IPS-18c (cell line): ENCODE data around the gene PDE6C.
A peak's percentile ranks its signal among the peaks of the same experiment; 100 is the strongest.

Experiments
- H3K4me3 ChIP-seq: 2 replicates; pipeline ENCODE4 v1.7.0; 2013; ENCODE audit warnings: low read depth, mild to moderate bottlenecking, low read length, moderate library complexity; ENCODE audit not compliant: insufficient read depth
- H3K9me3 ChIP-seq: one replicate; pipeline ENCODE4 v1.6.1; 2013; ENCODE audit warnings: mild to moderate bottlenecking, low read length, moderate library complexity; ENCODE audit not compliant: control insufficient read depth, insufficient read depth

Gene PDE6C

GRCh38 chr10:93590638-93591037 lies 21.7 kb upstream of the PDE6C start:
- H3K9me3 ChIP-seq: no peaks in the 10 kb centered on the region
- H3K4me3 ChIP-seq: no peak overlapping the region

- no peaks in the 10 kb centered on the region for H3K9me3 ChIP-seq
- H3K4me3 ChIP-seq: no peak overlapping the region
These were observed 21.1 kb upstream of the PDE6C start for GRCh38 chr10:93591065-93591808.

GRCh38 chr10:93593254-93593653 lies 19.1 kb upstream of the PDE6C start:
- Histone ChIP-seq H3K4me3 (no peak overlapping the region), H3K9me3 (no peaks in the 10 kb centered on the region)

- Histone ChIP-seq H3K9me3 (no peaks in the 10 kb centered on the region), H3K4me3 (no peak overlapping the region)
These were observed 18.6 kb upstream of the PDE6C start for GRCh38 chr10:93593749-93594148.

DNA sequence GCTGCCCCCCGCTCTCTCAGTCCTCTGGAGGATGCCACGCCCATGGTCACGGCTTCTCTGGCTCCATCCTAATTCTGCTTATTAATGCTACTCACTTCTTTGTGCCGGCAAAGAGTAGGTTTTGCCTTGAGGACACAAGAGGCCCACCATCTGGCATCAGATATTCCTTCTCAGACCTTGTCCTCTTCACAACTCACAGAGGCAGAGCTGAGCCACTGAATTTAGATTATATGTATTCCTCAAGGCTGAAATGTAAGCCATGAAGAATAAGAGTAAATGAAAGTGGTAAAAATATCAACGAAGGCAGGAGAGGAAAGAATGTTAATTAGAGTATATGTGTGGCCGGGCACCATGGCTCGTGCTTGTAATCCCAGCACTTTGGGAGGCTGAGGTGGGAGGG lies 17.8 kb upstream of the PDE6C start:
- Histone ChIP-seq H3K9me3 (no peaks in the 10 kb centered on the region), H3K4me3 (no peak overlapping the region)

- no peaks in the 10 kb centered on the region for H3K9me3 ChIP-seq
- no peak overlapping the region for H3K4me3 ChIP-seq
These were observed 16.8 kb upstream of the PDE6C start for GRCh38 chr10:93595378-93596161.

DNA sequence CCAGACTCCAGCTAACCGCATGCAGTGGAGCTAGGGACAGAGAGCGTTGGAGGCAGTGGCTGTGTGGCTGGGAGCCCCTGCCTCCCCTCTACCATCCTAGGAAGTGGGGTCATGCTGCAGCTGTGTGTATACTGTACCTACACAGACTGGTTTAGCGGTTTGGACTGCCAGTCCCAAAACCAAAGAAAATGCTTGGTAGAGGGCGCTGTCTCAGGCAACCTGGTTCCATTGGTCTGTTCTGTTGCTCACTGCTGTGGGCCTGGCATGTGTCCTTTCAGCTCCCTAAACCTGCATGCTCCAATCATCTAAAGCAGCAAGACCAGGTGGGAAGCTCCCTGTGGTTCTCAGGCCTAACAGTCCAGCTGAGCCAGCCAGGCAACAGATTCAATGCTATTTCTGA lies 15.8 kb upstream of the PDE6C start:
- Histone ChIP-seq H3K9me3 (no peaks in the 10 kb centered on the region), H3K4me3 (no peak overlapping the region)

- H3K4me3 ChIP-seq: no peak overlapping the region
- no peaks in the 10 kb centered on the region for H3K9me3 ChIP-seq
These were observed 15.2 kb upstream of the PDE6C start for GRCh38 chr10:93597075-93597599.

GRCh38 chr10:93598157-93598556 lies 14.2 kb upstream of the PDE6C start:
- H3K4me3 ChIP-seq: no peak overlapping the region
- H3K9me3 ChIP-seq: no peaks in the 10 kb centered on the region

DNA sequence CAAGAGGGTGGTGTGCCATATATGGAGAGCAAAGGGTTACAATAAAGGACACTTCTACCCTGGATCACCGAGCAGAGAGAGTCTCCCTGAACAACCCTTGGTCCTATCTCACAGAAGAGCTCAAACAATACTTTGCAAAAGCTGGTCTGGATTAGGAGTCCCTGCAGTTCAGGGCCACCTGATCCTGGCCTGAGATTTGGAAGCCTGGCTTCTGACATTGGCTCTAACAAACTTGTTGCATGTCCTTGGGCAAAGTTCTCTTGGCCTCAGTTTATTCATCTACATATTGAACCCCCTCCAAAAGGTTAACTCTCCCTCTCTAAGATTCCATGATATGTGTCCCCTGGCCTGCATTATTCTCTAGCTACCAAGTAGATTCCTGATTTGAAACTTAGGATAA lies 13.0 kb upstream of the PDE6C start:
- H3K4me3 ChIP-seq: no peak overlapping the region
- no peaks in the 10 kb centered on the region for H3K9me3 ChIP-seq

- Histone ChIP-seq H3K9me3 (no peaks in the 10 kb centered on the region), H3K4me3 (no peak overlapping the region)
These were observed 12.6 kb upstream of the PDE6C start for GRCh38 chr10:93599778-93600177.

DNA sequence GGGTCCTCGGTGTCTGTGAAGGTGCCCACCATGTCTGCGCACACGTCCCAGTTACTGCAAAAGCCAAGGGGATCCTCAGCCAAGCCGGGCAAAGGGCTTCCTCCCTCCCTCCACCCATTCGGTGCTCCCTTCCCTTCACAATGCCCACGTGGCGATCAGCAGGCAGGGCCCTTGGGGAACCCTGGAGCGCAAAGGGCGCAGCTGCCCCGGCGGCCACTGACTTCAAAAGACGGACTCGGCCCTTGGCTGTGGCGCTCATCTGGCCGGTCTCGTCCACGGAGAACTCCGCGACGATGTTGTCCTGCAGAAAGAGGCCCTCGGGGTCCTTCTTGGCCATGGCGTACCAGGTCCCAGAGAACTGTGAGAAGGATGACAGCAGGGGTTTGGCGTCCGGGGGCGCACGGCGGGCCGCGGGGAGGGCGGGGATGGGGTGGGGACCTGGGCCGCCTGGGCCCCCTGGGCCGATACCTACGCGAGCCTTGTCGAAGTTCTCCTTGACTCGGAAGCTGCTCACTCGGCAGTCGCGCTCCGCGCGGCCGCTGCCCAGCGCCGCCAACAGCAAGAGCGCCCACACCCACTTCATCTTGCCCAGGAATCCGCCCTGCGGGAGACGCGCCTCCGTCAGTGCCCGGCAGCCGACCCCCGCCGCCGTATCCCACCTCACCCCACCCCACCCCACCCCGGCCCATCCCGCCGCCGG lies 11.7 kb upstream of the PDE6C start:
- Histone ChIP-seq H3K4me3 (peak overlapping the region; percentile 34; the same call in 1 of the 2 replicates), H3K9me3 (no peaks in the 10 kb centered on the region)

- no peaks in the 10 kb centered on the region for H3K9me3 ChIP-seq
- peak within 1 kb of the TSS; percentile 57 for H3K4me3 ChIP-seq
These were observed 11.1 kb upstream of the PDE6C start, which contains the start of gene RBP4 for GRCh38 chr10:93601146-93601773. RBP4 (minus strand) TSS chr10:93601235; CDS start chr10:93601028, 207 bp downstream.

- Histone ChIP-seq H3K4me3 (no peak overlapping the region), H3K9me3 (no peaks in the 10 kb centered on the region)
These were observed 10.6 kb upstream of the PDE6C start for GRCh38 chr10:93601774-93602162.

GRCh38 chr10:93603023-93603422 lies 9.3 kb upstream of the PDE6C start:
- Histone ChIP-seq H3K9me3 (no peaks in the 10 kb centered on the region), H3K4me3 (no peak overlapping the region)

- Histone ChIP-seq H3K4me3 (no peak overlapping the region), H3K9me3 (no peaks in the 10 kb centered on the region)
These were observed 8.2 kb upstream of the PDE6C start for GRCh38 chr10:93604146-93604545.

DNA sequence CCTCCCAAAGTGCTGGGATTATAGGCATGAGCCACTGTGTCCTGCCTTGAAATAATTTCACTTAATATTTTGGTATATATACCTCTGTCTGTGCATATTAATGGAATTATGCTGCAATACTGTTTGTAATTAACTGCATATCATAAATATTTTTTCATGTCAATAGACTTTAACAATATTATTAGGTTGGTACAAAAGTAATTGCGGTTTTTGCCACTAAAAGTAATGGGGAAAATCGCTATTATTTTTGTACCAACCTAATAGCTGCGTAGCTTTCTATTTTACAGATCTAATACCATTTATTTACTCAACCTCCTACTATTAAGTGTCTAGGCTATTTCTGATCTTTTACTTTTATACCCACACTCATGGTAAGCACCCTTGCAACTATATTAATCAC lies 3.9 kb upstream of the PDE6C start:
- Histone ChIP-seq H3K9me3 (no peaks in the 10 kb centered on the region), H3K4me3 (no peak overlapping the region)
